HG02885 (cell line): Measurements from ENCODE around the gene DYNC1LI1.

ENCODE experiments used
- ATAC-seq: cut with Tn5 transposase; IDR thresholded peaks from one replicate; pipeline ENCODE4 v1.9.1; 2021; ENCODE audit warnings: mild to moderate bottlenecking; ENCODE audit not compliant: unreplicated experiment, poor library complexity

The DYNC1LI1 gene

GRCh38 chr3:32498252-32498651, 72.4 kb downstream of the DYNC1LI1 start:
- no peak for ATAC-seq

- ATAC-seq = no peak
These were observed 75.0 kb downstream of the DYNC1LI1 start for GRCh38 chr3:32495609-32496008.

GRCh38 chr3:32495085-32495484, 75.6 kb downstream of the DYNC1LI1 start:
- no peak for ATAC-seq

- peak; percentile 81 for ATAC-seq
These were observed 76.9 kb downstream of the DYNC1LI1 start for GRCh38 chr3:32493437-32494414.

GRCh38 chr3:32492684-32493436, 77.8 kb downstream of the DYNC1LI1 start:
- no peak for ATAC-seq

- ATAC-seq = no peak
These were observed 82.1 kb downstream of the DYNC1LI1 start for GRCh38 chr3:32488474-32489008.

- no peak for ATAC-seq
These were observed 82.7 kb downstream of the DYNC1LI1 start for GRCh38 chr3:32487781-32488473.

GRCh38 chr3:32484436-32484835, 86.2 kb downstream of the DYNC1LI1 start:
- peak; percentile 59 for ATAC-seq

- no peak for ATAC-seq
These were observed 86.9 kb downstream of the DYNC1LI1 start for GRCh38 chr3:32483772-32484171.

- ATAC-seq = no peak
These were observed 88.0 kb downstream of the DYNC1LI1 start for GRCh38 chr3:32482693-32483092.

- no peak for ATAC-seq
These were observed 88.6 kb downstream of the DYNC1LI1 start for GRCh38 chr3:32481791-32482631.

GRCh38 chr3:32480604-32481003, 90.1 kb downstream of the DYNC1LI1 start:
- no peak for ATAC-seq
